HepG2 (cell line): Measurements from ENCODE around the gene HSP90AB1. TPM values are rescaled to one million over a fixed set of nuclear protein-coding genes. Genes with fewer than 3 reads are reported as not detected.

Experiments
- ATAC-seq: fragments of 200-7000 bp; cut with Tn5 transposase; 3 replicates; pipeline ENCODE4 v1.9.1; 2020; ENCODE audit warnings: mild to moderate bottlenecking, moderate library complexity
- BruUV-seq: library from RNA; stranded (reverse); fragments of 400-500 nt; replicated peaks from 2 replicates; lab custom pipeline; 2021; lab: Mats Ljungman, UMichigan
- CTCF ChIA-PET: fragments of 300-600 bp; formaldehyde crosslinking; extraction: SDS; loops from one replicate; lab custom pipeline; 2021; ENCODE audit warnings: low total read pairs, inconsistent platforms, low intra/inter-chr PET ratio; lab: Yijun Ruan, JAX
- POLR2A ChIA-PET: fragments of 350-600 bp; sonication (Branson Sonifier 250); formaldehyde crosslinking; loops from one replicate; lab custom pipeline; 2020; ENCODE audit warnings: antibody characterized with exemption, inconsistent platforms; lab: Yijun Ruan, JAX
- DNase-seq: peaks from one replicate; pipeline ENCODE4 v3.0.0-alpha.2; 2015; ENCODE audit warnings: low spot score
- FAIRE-seq: peaks from 3 replicates; lab custom pipeline; 2011; peaks lifted over from hg19 to GRCh38; lab: Jason Lieb, UNC
- H2AFZ ChIP-seq: one replicate; pipeline ENCODE4 v1.6.1; 2011; ENCODE audit warnings: low read length, inconsistent platforms
- H3K27ac ChIP-seq: fragments of 300-600 bp; 3 replicates; pipeline ENCODE4 v1.8.0; 2011; ENCODE audit warnings: mixed run types, mild to moderate bottlenecking, mixed read lengths, low read length, inconsistent platforms; ENCODE audit not compliant: insufficient read depth; ENCODE audit errors: extremely low read length
- H3K27me3 ChIP-seq, 2 experiments: fragments of 200-600 bp in 1 of 2; 2 replicates in 1 of 2; 3 replicates in 1 of 2; pipeline versions ENCODE4 v1.6.0 to v1.8.0; 2011; ENCODE audit warnings: low read length in 2 of 2, mild to moderate bottlenecking in 2 of 2, moderate library complexity in 2 of 2, inconsistent platforms in 1 of 2; ENCODE audit not compliant: insufficient read depth in 2 of 2, control insufficient read depth in 1 of 2
- H3K36me3 ChIP-seq, 2 experiments: fragments of 200-600 bp in 1 of 2; replicated peaks in 1 of 2; 2 replicates in 1 of 2; 3 replicates in 1 of 2; pipeline versions ENCODE4 v1.5.1 to v1.8.0; 2011; ENCODE audit warnings: low read length in 2 of 2, inconsistent platforms in 1 of 2; ENCODE audit not compliant: insufficient read depth in 2 of 2, control insufficient read depth in 1 of 2
- H3K4me1 ChIP-seq: 2 replicates; pipeline ENCODE4 v1.5.1; 2012; ENCODE audit warnings: low read length, inconsistent platforms; ENCODE audit not compliant: insufficient read depth
- H3K4me2 ChIP-seq: 2 replicates; pipeline ENCODE4 v1.6.0; 2011; ENCODE audit warnings: low read depth, low read length, inconsistent platforms
- H3K4me3 ChIP-seq, 3 experiments: fragments of 200-600 bp in 1 of 3; sonication (generic), shearing (Covaris generic) in 1 of 3; replicated peaks in 1 of 3; 2 replicates each; pipeline ENCODE4 v1.5.1; 2011 to 2016; ENCODE audit warnings: low read length in 3 of 3, inconsistent platforms in 2 of 3, low read depth in 2 of 3, mild to moderate bottlenecking in 2 of 3, control low read depth in 1 of 3, mixed read lengths in 1 of 3; ENCODE audit not compliant: insufficient read depth in 1 of 3
- H3K79me2 ChIP-seq: one replicate; pipeline ENCODE4 v1.6.1; 2011; ENCODE audit warnings: low read length, inconsistent platforms; ENCODE audit not compliant: insufficient read depth
- H3K9ac ChIP-seq: 2 replicates; pipeline ENCODE4 v1.6.0; 2011; ENCODE audit warnings: mild to moderate bottlenecking, low read depth, low read length, inconsistent platforms; ENCODE audit not compliant: insufficient read depth
- H3K9me3 ChIP-seq: 2 replicates; pipeline ENCODE4 v1.5.1; 2012; ENCODE audit warnings: mild to moderate bottlenecking, low read length
- H4K20me1 ChIP-seq: 2 replicates; pipeline ENCODE4 v1.6.0; 2011; ENCODE audit warnings: inconsistent platforms, mild to moderate bottlenecking, low read length, moderate library complexity; ENCODE audit not compliant: insufficient read depth
- HNF4G ChIP-seq, 2 experiments: sonication (generic) in 1 of 2; formaldehyde crosslinking in 1 of 2; IDR thresholded peaks; 2 replicates each; pipeline versions ENCODE4 v1.4.0 to v1.6.1; 2011 to 2020; ENCODE audit warnings: borderline replicate concordance in 2 of 2, low read depth in 2 of 2, mild to moderate bottlenecking in 2 of 2, low read length in 1 of 2, missing genetic modification reagents in 1 of 2, moderate library complexity in 1 of 2
- HOXA7 ChIP-seq: sonication (generic); formaldehyde crosslinking; IDR thresholded peaks from 2 replicates; pipeline ENCODE4 v1.8.1; 2022; ENCODE audit warnings: mild to moderate bottlenecking, missing genetic modification reagents, moderate library complexity
- MAFK ChIP-seq, 2 experiments: IDR thresholded peaks in 1 of 2; conservative IDR thresholded peaks in 1 of 2; 2 replicates each; pipeline ENCODE4 v1.6.1; 2011; ENCODE audit warnings: improper control_type of control experiment in 2 of 2, low read length in 2 of 2
- MED13 ChIP-seq: sonication (generic); formaldehyde crosslinking; IDR thresholded peaks from 2 replicates; pipeline ENCODE4 v1.5.0; 2020; ENCODE audit warnings: missing genetic modification reagents
- NAIF1 ChIP-seq: sonication (generic); formaldehyde crosslinking; IDR thresholded peaks from 2 replicates; pipeline ENCODE4 v1.5.0; 2020; ENCODE audit warnings: mild to moderate bottlenecking, missing genetic modification reagents, borderline replicate concordance
- POLR2A ChIP-seq, 2 experiments: IDR thresholded peaks; 2 replicates each; pipeline ENCODE4 v1.6.1; 2011; ENCODE audit warnings: low read depth in 2 of 2, low read length in 2 of 2, mild to moderate bottlenecking in 1 of 2, moderate library complexity in 1 of 2; ENCODE audit not compliant: insufficient read depth in 1 of 2
- SOX6 ChIP-seq, 2 experiments: fragments of 450-650 bp in 1 of 2; sonication (generic) in 1 of 2; formaldehyde crosslinking in 1 of 2; IDR thresholded peaks; 2 replicates each; pipeline versions ENCODE4 v1.4.0 to v1.6.1; 2017 to 2020; ENCODE audit warnings: antibody characterized with exemption in 1 of 2, mild to moderate bottlenecking in 1 of 2, missing genetic modification reagents in 1 of 2
- SRSF4 ChIP-seq: fragments of 200-400 bp; formaldehyde crosslinking; IDR thresholded peaks from one replicate; pipeline ENCODE4 v1.6.1; 2018; ENCODE audit warnings: mild to moderate bottlenecking, low read depth, low read length, moderate library complexity; ENCODE audit not compliant: poor library complexity, severe bottlenecking
- ZBTB38 ChIP-seq: sonication (generic); formaldehyde crosslinking; IDR thresholded peaks from 2 replicates; pipeline ENCODE4 v1.5.1; 2020; ENCODE audit warnings: mild to moderate bottlenecking, missing genetic modification reagents
- ZNF234 ChIP-seq: sonication (generic); formaldehyde crosslinking; conservative IDR thresholded peaks from 2 replicates; pipeline ENCODE4 v1.5.1; 2020; ENCODE audit warnings: mild to moderate bottlenecking, missing genetic modification reagents
- ZNF543 ChIP-seq: sonication (generic); formaldehyde crosslinking; IDR thresholded peaks from 2 replicates; pipeline ENCODE4 v1.4.0; 2020; ENCODE audit warnings: mild to moderate bottlenecking, missing genetic modification reagents
- ZNF598 ChIP-seq: sonication (generic); formaldehyde crosslinking; IDR thresholded peaks from 2 replicates; pipeline ENCODE4 v1.5.1; 2020; ENCODE audit warnings: mild to moderate bottlenecking, missing genetic modification reagents, borderline replicate concordance
- ZNF619 ChIP-seq: sonication (generic); formaldehyde crosslinking; IDR thresholded peaks from 2 replicates; pipeline ENCODE4 v1.4.0; 2020; ENCODE audit warnings: mild to moderate bottlenecking, missing genetic modification reagents
- WGBS: methylation state at CpG from one replicate; pipeline ENCODE4 v1.1.6; 2017; ENCODE audit warnings: low lambda C conversion rate; 5-methylcytosine and 5-hydroxymethylcytosine counted together
- in situ Hi-C: cut with HindIII; loops from 2 replicates; pipeline ENCODE4 v1.10.0; 2017; ENCODE audit warnings: low pct_unique_long_range_greater_than_20kb; ENCODE audit not compliant: extremely low pct_ligation_motif_present
- intact Hi-C: fragments of 100-400 bp; cut with micrococcal nuclease; formaldehyde crosslinking; loops from one replicate; pipeline ENCODE4 v1.10.0; 2022; ENCODE audit not compliant: unreplicated experiment
- polyA plus RNA-seq, 8 experiments: library from polyadenylated mRNA; depleted of rRNA in 3 of 8; stranded (reverse) in 7 of 8; unstranded in 1 of 8; fragments of >200 nt; fragmentation: Illumina TruSeq in 4 of 8; extraction: Trizol in 4 of 8; gene quantifications; 2 replicates each; pipeline versions ENCODE4 v1.2.1 to v1.2.3, GENCODE V29; 2011 to 2016; ENCODE audit warnings: low read depth in 4 of 8, missing spikeins in 1 of 8, mixed read lengths in 1 of 8; ENCODE audit not compliant: insufficient read depth in 1 of 8
- total RNA-seq, 5 experiments: library from RNA; depleted of rRNA; stranded (reverse); fragments of >200 nt; fragmentation: Illumina TruSeq; extraction: Trizol; gene quantifications; 2 replicates each; pipeline ENCODE4 v1.2.3, GENCODE V29; 2016; ENCODE audit warnings: low read depth in 1 of 5

Gene HSP90AB1
- total and polyA plus RNA-seq, 2 of the 13 experiments (the other 11 are each of a cell fraction or from before 2014, with no cell fraction given): 1,325 to 1,472 TPM

DNA sequence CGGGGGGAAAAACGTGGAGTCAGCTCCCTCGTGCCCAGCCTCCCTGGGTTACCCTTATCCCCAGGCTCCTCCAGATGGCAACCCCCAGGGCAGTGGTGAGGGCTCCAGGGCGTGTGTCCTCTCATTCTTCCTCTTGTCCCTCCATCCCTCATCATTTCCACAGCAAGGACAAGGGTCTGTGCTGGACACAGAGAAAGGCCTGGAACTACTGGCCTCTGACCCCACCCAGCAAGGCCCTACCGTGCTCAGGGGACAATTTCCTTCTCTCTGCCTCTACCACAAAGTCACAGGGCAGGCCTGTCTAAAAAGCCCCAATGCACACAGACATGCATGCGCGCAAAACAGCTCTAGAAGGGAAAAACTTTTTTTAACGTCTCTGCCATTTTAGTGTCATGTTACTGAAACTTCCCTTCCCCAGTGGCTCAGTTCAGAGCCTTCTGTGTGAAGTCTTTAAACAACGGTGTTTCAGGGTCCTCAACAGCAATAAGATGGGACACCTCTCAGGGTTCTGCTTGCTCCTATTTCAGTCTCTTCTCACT, 11.5 kb downstream of the HSP90AB1 start:
- Histone ChIP-seq H3K36me3 (peaks cover 16 to 49% of the 10 kb centered on the region in 2 experiments), H3K9ac (peak overlapping the region; percentile 92; the same call in 1 of the 2 replicates), H3K4me1 (peaks cover 56% of the 10 kb centered on the region), H3K4me3 (no peak overlapping the region), H3K27me3 (no peaks in the 10 kb centered on the region; a peak in 1 of 5 replicates), H4K20me1 (peaks cover 31% of the 10 kb centered on the region), H3K79me2 (peaks cover 21% of the 10 kb centered on the region), H3K27ac (peak overlapping the region; percentile 74)
- ATAC-seq (no peak), DNase-seq (no peak), FAIRE-seq (no peak)
- intact Hi-C loops: no loop called here
- POLR2A ChIA-PET: interaction anchor here (2.5 to 6.0 kb wide), 2 partner anchors 13 to 131 kb away, joined by 8 to 264 read pairs; partner anchors contain the start of genes HSP90AB1, MRPL14 and TMEM63B
- in situ Hi-C loops: no loop called here
- TF ChIP-seq ZNF619 (no peak), MAFK (conservative IDR thresholded peaks at IDR 0.05 in 1 of 2, IDR thresholded peaks at IDR 0.05 in 1 of 2; ENCODE audit: low read length in 2 of 2) (0 out of 4 replicates have a peak, but pooled peaks of 1 of the 2 experiments have one; percentile 4), SOX6 (IDR thresholded peaks at IDR 0.05) (no peak), SOX6 (CRISPR knock-in tag; IDR thresholded peaks at IDR 0.05) (0 out of 2 replicates have a peak, but pooled peaks have one; percentile 5)
- TF ChIP-seq, all 625 proteins: peak for 2
- BruUV-seq: no TSS peak
- H3K9me3 ChIP-seq: no peaks in the 10 kb centered on the region
- no peak overlapping the region for H2AFZ ChIP-seq
- H3K4me2 ChIP-seq: peak overlapping the region; percentile 96; the same call in 1 of the 2 replicates
- 93% methylated on average over 9 of the region's 9 CpGs for WGBS
- CTCF ChIA-PET: interaction anchor here (0.7 to 1.5 kb wide), 3 partner anchors 37 to 107 kb away, joined by 3 to 4 read pairs (median 4); no protein-coding TSS in a partner anchor

DNA sequence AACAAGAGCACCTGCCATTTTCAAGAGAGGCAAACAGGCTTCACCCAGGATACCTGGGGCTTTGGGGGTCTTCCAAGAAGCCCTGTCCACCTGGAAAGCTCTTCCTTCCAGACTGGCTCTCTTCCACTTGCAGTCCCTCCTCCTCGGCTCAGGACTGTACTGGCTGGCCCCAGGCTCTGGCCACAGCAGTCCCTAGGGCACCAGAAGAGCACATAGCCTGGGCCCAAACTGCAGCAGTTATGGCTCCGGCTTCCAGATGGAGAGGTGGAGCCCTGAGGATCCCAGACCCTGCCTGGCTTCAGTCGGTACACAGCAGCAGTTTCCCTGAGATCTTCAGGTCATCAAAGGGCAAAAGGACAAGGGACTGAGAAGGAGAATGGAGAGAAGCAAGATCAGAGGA, 12.0 kb downstream of the HSP90AB1 start:
- no peak overlapping the region for H3K9ac ChIP-seq
- 100% methylated on average over 3 of the region's 3 CpGs for WGBS
- H3K4me2 ChIP-seq: no peak overlapping the region
- no TSS peak for BruUV-seq
- no peaks in the 10 kb centered on the region; a peak in 1 of 5 replicates for H3K27me3 ChIP-seq
- ATAC-seq (no peak), DNase-seq (no peak), FAIRE-seq (no peak)
- H3K4me3 ChIP-seq: no peak overlapping the region
- ChIA-PET POLR2A (interaction anchor here (6.0 kb wide), 1 partner anchor 13 kb away, joined by 264 read pairs; the partner anchor contains the start of gene HSP90AB1), CTCF (no interaction called here)
- intact Hi-C loops: no loop called here
- H3K4me1 ChIP-seq: peaks cover 56% of the 10 kb centered on the region
- peaks cover 16 to 44% of the 10 kb centered on the region in 2 experiments for H3K36me3 ChIP-seq
- no peaks in the 10 kb centered on the region for H3K9me3 ChIP-seq
- no peak overlapping the region for H3K27ac ChIP-seq
- peaks cover 26% of the 10 kb centered on the region for H4K20me1 ChIP-seq
- H3K79me2 ChIP-seq: peaks cover 25% of the 10 kb centered on the region
- no peak overlapping the region for H2AFZ ChIP-seq
- in situ Hi-C loops: no loop called here
- TF ChIP-seq NAIF1 (CRISPR knock-in tag): no peak
- TF ChIP-seq MED13: no peak
- no peak for TF ChIP-seq POLR2A (IDR thresholded peaks at IDR 0.05; ENCODE audit: insufficient read depth in 1 of 2, low read depth in 2 of 2, low read length in 2 of 2)
- no peak for TF ChIP-seq ZNF543 (CRISPR knock-in tag)
- no peak for TF ChIP-seq SRSF4
- TF ChIP-seq HOXA7 (CRISPR knock-in tag): no peak
- TF ChIP-seq ZBTB38 (CRISPR knock-in tag): no peak
- TF ChIP-seq ZNF234 (CRISPR knock-in tag): no peak
- TF ChIP-seq HNF4G (IDR thresholded peaks at IDR 0.05; ENCODE audit: borderline replicate concordance, low read depth, low read length): no peak
- TF ChIP-seq HNF4G (CRISPR knock-in tag; IDR thresholded peaks at IDR 0.05; ENCODE audit: borderline replicate concordance, low read depth): no peak
- no peak for TF ChIP-seq ZNF598 (CRISPR knock-in tag)
- TF ChIP-seq, all 625 proteins: peak for 0
